HG03139 (cell line): ENCODE measurements around the gene FBXL7.

Experiments used
- ATAC-seq: cut with Tn5 transposase; IDR thresholded peaks from one replicate; pipeline ENCODE4 v1.9.1; 2021; ENCODE audit not compliant: unreplicated experiment

The FBXL7 gene

DNA sequence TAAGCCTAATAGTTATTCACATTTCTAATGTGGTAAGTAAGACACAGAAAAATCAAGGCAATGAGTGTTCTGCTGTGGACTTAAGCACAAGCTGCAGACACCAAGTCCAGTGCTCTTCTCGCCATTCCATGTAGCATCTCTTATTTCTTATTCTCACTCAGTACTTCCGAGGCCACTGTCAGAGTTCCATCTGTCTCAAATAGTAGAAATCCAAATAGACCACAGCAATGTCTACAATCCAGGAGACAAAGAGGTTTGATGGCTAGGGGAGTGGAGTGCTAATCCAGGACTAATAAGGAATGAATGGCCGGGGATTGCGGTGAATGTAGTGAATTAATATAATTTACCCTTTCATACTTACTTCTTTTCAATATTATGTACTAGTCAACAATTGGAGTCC is 147.3 kb downstream of the FBXL7 start:
- ATAC-seq = no peak

DNA sequence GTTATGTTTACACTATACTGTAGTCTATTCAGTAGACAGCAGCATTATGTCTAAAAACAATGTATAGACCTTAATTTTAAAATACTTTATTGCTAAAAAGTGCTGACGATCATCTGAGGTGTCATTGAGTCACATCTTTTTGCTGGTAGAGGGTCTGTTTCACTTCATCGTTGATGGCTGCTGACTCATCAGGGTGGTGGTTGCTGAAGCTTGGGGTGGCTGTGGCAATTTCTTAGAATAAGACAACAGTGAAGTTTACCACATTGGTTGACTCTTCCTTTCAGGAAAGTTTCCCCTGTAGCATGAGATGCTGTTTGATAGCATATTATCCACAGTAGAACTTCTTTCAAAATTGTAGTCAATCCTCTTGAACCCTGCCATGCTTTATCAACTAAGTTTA is 150.3 kb downstream of the FBXL7 start:
- ATAC-seq = no peak

DNA sequence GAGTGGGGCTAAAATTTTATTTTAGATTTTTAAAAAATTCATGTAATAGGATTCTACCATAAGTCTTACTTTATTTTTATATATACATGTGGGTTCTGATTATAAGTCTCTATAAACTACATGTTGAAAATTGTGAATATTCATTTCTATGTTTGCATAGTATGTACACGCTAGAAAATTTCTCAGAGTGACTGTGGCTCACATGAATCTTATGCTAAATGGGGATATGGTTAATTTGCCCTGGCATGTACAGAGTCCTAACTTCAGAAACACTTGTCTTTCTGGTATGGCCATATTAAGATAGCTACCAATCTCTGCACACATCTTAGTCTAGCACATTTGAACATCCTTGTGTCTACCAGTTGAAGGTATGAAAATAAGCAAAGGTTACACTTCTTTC is 154.8 kb downstream of the FBXL7 start:
- no peak for ATAC-seq

DNA sequence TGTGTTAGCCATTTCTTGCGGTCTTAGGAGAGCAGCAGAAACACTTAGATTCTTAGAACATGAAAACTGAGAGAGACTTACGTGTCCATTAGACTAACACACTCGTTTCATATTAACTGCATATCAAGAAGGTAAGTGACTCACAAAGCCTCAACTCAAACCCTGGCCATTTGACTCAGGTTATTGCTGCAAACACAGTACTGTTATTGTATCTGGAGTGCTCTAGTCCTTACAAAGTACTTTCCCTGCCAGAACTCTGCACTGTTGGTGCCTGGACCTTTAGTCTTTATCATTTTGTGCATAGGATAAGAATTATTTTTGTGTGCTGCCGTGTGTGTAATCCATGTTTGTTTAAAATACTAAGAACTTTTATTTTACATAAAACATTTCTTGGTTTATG is 155.7 kb downstream of the FBXL7 start:
- ATAC-seq = no peak

DNA sequence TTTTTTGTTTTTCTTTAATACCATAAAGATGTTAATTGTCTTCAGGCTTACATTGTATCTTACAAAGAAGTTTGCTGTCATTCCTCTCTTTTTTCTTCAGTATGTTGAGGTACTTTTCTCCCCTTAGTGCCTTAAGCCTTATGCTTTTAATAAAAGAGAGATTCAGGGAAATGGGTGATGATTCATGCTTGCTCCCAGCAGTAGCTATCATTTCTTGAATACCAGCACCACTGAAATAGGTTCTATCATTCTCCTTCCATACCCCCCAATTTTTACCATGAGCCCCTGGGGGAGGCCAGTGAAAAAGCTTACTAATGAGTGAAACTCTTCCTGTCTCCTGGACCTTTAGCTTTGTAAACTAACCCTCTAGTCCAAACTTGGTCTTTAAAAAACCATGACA is 165.0 kb downstream of the FBXL7 start:
- ATAC-seq = no peak

DNA sequence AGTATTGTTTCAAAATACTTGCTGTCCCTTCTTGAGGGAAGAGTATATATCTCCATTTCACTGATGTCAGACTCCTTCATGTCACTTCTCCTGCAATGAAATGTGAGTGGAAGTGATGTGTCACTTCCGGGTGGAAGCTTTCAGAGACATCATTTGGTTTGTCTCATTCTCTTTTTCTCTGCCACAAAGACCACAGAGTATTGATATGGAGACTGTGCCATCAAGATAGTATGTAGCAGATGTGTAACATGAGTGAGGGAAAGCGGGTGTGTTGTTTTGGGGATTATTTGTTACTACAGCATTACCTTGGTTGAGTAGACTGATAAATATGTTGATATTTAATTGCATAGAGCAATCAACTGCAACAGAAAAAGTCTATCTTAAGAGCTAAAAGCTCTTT is 169.8 kb downstream of the FBXL7 start:
- ATAC-seq = no peak

DNA sequence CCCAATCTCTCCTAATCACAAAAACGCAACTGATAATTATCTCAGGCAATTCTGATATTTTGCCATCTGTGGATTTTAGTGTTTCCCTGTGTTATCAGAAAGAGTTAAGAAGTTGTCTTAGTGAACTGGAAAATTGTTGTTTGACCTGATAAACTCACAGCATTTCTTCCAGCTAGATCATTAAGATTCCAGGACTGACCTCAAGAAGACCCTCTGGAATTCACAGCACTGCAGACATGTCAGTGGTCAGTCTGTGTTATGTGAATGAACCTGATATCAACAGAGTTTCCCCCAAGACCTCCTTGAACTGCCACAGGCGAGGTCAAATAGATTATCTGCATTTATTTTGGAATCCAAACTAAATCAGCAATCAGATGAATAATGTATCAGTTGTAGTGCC is 174.7 kb downstream of the FBXL7 start:
- ATAC-seq = no peak

DNA sequence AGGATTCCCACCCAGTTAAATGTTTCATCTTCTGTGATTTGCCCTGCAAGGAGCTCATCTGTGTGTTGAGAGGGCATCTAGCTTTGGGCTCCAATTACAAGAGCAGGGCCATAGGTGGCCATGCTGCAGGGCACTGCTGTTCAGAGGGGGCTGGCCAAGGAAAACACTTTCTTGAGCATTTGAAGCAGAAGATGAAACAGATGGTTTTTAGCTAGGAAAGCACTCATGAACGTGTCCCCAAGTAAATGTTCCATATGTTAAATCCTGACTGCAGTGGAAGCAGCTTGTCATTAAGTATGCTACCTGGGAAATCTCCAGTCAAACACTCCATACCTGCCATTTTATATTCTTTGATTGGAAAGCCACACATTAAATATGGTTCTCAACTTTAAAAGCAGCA is 176.6 kb downstream of the FBXL7 start:
- ATAC-seq = no peak

DNA sequence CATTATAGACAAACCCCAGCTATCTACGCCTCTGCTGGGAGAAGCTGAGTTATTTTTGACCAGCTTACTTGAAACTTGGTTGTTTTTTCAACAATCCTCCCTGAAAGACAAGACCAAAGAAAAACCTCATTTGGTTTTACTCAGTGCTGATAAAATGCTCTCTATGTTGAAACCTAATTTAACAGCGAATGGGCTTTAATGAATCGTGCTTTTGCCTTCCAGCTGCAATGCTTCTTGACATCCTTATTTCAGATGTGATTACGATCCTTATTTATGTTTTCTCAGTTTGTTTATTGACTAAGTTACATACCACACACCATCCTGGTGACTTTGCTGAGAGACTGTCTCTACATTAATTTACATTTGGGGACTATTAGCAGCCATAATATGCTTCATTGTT is 179.2 kb downstream of the FBXL7 start:
- no peak for ATAC-seq

DNA sequence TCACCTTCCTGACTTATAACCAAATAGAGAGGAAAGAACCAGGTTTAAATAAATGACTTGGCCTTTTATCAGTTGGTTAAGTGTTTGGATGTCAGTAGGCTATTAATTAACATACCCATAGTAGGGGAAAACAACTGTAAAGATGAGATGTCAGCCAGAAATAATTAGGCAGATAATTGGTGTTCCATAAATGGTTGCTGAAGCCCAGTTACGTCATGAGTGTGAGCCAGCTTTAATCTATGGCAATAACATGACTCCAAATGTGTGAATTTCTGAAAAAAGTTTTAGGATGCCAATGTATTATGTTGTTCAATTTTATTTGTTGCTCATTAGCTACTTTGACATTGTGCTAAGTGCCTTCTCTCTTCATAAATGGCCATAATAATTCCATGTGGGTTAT is 180.5 kb downstream of the FBXL7 start:
- ATAC-seq = no peak

DNA sequence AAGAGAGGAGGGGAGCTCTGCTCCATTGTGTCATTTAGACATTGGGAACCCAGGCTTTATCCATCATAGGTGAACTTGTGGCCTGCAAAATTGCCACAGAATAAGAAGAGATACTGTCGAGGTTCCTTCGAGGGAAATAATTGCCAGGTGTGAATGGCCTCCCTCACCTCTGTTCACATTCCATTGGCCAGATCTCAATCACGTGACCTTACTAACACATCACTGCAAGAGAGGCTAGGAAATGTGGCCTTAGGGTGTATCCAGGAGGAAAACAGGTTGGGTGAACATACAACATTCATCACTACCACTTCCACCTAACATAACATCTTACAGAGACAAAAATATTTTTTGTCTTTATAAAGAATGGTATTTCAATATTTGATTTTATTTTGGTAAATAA is 182.1 kb downstream of the FBXL7 start:
- no peak for ATAC-seq

DNA sequence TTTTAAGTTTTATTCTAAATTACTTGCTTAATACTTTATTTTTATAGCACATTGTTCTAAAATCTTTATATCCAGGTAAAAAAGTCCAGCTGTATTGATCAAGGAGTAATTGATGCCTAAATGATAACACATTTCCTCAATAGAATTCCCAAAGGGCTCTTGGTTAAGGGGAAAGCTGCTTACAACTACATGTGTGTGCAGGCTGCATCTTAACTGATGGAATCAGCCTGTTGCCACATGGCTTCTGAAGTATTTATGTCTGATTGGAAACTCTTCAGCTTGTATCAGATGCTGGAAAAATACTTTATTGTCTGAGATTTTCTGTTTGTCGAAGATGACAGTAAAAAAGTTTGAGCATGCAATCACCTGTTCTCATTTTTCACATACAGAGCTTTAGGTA is 182.6 kb downstream of the FBXL7 start:
- no peak for ATAC-seq

DNA sequence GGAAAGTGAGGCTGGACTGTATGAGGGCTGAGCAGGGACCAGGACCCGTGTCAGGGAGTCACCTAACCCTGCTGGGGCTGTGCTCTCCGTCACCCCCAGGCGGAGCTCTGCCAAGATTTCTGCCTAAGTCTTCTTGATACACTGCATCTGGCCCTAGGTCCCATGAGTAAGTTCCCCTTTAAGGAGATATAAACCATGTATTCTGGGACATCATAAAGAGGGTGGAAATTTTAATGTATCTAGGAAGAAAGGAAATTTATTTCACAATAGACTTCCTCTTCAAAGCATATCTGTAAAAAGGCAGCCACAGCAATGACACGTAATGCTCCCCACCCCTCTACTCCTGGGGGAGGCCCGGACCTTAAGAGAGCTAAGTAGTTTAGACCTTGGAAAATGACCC is 183.4 kb downstream of the FBXL7 start:
- ATAC-seq = no peak

DNA sequence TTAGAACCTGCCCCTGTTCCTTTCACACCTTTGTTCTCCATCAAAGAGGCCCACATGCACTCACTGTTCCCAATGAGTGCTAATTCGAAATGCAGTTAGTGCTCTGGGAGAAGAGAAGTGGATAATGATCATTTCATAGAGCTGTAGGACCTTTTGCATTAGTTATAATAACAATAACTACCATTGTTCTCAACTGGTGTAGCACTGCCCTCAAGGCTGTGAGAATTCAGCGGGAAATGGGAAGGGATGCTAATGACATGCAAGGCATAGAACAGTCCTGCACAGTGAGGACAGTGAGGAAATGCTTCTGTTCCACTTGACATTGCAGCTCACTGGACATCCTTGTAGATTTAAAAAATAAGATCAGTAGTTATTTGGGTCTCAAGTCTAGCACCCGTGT is 187.4 kb downstream of the FBXL7 start:
- no peak for ATAC-seq

DNA sequence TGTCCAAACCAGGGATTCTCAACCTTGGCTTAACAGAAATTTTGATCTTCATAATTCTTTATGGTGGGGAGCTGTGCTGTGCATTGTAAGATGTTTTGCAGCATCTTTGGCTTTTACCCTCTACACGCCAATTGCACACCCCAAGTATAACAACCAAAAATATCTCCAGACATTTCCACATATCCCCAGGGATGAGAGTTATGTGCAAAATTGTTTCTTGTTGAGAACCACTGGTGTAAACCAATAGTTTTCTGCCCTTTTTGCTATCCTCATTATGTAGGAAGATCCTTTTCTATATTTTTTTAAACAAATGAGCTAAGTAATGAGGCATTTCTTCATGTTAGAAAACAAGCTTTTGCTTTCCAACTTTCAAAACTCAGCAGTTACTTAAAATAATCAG is 189.9 kb downstream of the FBXL7 start:
- no peak for ATAC-seq

DNA sequence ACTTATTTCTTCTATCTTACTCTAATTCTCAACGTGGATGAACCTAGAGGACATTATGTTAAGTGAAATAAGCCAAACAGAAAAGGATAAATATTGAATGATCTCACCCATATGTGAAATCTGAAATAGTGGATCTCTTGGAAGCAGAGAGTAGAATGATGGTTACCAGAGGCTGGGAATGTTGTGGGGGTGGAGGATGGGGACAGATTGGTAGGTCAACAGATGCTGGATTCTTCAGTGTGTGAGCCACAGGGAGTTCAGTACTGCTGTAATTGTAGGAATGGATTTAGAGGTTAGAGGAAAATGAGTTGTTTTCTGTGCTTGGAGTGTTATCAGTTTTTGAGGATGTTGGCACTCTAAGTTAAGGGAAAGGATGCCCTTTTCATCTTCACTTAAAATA is 190.6 kb downstream of the FBXL7 start:
- no peak for ATAC-seq

DNA sequence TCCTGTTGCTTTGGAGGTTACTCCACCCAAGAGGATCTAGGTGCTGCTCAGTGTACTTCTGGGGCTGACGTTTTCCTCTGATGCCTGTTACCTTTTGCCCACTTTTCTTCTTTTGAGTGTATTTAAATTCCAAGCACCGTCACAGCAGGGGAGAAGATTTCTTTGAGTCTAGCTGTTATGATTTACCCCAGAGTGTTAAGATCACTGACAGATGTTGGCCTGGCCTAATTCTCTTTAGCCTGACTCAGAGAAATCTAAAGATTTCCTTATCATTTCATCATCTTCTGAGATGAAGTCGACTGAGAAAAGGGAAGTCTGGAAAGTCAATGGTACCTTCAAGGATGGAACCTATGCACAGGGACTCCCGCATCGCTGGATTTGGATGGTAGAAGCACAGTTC is 191.5 kb downstream of the FBXL7 start:
- ATAC-seq = no peak

DNA sequence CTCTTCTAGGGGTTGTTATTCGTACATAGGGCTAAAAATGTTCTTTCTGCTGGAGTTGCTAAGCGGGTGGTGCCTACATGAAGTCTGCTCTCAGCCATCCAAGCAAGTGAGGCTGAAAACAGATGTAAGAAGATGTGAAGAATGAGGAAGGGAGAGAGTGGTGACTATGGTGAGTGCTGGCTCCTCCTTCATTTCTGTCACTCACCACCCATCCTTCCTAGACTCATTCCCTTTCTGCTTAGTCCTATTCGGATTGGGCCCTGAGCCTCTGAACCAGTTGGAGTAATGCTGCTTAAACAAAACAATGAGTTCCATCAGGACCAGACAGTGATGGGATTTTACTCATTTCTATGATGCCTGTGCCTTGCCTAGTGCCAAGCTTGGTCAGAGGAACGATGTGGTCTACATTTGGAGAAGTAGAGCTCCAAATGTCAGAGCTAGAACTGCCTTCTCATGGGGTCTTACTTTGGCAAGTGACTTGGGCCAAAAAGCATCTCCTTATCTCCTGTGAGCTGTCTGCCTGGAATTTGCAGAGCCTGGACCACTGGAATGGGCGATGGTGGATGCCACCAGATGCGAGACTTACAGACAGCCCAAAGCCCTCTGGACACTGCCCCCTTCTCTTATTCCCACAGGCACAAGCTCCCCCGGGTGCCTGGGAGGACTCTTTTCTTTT is 192.9 kb downstream of the FBXL7 start:
- ATAC-seq = no peak

DNA sequence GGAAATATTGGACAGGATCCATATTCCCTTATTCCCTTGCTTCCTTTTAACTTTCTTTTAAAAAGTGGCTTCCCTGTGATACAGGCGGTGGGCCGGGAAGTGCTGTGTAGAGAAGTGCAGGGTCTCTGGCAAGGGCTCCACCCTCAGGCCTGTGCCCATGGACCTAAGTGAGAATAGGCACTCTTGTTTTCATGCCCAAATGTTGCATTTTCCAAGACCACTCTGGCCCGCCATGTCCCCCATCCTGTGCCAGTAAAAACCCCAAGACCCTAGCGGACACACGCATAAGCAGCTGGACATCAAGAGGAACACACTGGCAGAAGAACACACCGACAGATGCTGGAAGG is 193.4 kb downstream of the FBXL7 start:
- no peak for ATAC-seq

DNA sequence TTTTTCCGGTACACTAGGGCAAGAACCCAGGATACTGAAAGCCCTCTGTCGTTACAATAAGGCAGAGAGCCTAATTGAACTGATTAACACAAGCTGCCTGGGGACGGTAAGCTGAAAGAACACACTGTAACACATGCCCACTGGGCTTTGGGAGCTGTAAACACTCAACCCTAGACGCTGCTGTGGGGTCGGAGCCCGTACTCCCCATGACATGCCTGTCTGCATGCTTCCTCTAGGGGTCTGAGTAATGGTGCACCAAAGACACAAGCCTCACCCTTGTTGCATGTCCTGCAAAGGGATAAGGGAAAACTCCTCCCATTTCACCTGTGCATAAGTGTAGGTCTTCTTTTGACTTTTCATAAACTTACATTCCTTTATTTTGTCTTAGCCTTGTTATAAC is 194.0 kb downstream of the FBXL7 start:
- no peak for ATAC-seq

DNA sequence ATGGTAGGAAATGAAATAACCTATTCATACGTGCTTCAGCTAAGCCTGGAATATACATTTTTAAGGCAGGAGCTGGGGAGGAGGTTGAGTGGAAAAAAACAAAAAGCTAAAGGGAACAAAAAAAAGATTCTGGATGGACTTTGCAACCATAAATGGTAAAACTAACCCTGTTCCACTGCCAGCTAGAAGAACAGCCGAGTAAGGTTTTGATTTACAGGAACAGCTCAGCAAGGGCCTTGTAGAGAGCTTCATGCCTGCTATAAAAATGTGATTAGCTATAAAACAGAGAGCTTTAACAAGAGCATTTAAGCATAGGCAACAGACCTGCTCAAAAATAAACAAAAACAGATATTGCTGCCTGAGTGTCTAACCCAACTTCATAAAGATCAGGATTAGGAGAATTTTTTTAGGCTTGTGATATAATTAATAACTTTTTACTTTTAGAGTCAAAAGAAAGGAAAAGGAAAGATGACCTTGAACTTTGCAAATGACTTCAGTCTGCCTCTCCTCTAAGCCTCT is 194.8 kb downstream of the FBXL7 start:
- no peak for ATAC-seq

DNA sequence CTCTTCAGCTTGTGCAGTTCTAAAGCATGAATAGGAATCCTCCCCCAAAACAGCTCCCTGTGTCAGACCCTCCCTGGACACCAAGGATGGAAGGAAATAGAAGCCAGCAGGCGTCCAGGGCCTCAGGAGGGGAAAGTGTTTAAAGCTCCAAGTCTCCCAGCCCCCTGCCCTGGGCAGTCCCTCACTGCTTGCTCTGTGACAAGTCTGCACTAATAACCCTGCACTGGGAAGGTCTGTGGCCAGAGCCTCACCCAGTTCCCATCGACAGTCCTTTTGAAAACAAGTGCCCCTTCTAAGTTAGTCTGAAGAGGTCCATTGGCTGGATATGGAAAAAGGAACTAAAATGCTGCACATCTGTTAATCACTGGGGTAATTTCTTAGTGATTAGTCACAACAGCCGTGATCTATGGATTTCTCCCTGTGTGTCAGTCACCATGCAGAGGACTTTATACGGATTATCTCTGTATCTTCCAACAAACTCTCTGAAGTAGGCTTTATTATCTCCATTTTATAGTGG is 195.3 kb downstream of the FBXL7 start:
- ATAC-seq = no peak

DNA sequence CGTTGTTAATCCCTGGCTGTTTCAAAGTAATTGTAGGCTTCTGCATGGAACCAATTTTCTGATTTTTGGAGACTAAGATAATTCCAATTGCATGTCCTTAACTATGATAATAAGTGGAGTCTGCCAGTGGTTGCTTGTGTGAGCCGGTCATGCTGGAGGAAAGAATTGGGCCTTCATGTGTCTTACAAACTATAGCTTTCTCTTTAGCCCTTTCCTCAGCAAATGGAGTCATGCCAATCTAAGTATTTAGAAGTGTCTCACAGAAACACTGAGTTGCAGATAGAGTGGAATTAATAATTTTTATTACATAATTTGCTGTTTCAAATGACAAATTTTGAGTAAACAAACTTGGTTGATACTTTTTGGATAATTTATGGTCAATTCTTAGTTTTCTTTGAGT is 200.4 kb downstream of the FBXL7 start:
- no peak for ATAC-seq
